CD8-positive, alpha-beta memory T cell (primary cell): ENCODE results near the gene AQP2. TPM values are rescaled to one million over a fixed set of nuclear protein-coding genes. Genes with fewer than 3 reads are reported as not detected.

Source experiments
- CTCF ChIA-PET: fragments of 350-600 bp; sonication (Branson Sonifier 250); formaldehyde crosslinking; loops from one replicate; lab custom pipeline; 2021; ENCODE audit warnings: antibody characterized with exemption; lab: Charles Lee
- POLR2A ChIA-PET: fragments of 350-600 bp; sonication (Branson Sonifier 250); formaldehyde crosslinking; loops from one replicate; lab custom pipeline; 2021; ENCODE audit warnings: antibody characterized with exemption; lab: Charles Lee
- DNase-seq, 5 donors: peaks; one replicate each; pipeline versions ENCODE4 v3.0.0 to v3.0.0-alpha.2; 2020 to 2022; ENCODE audit warnings: mixed read lengths in 1 of 5
- H3K27ac ChIP-seq: one replicate; pipeline ENCODE4 v1.7.0; 2013; ENCODE audit warnings: low read depth, mild to moderate bottlenecking, low read length, moderate library complexity
- H3K27me3 ChIP-seq: 2 replicates; pipeline ENCODE4 v1.7.0; 2013; ENCODE audit warnings: low read length, mild to moderate bottlenecking; ENCODE audit not compliant: insufficient read depth, poor library complexity, severe bottlenecking
- H3K36me3 ChIP-seq: 2 replicates; pipeline ENCODE4 v1.7.0; 2013; ENCODE audit warnings: mild to moderate bottlenecking, low read length, moderate library complexity; ENCODE audit not compliant: insufficient read depth
- H3K4me1 ChIP-seq: 2 replicates; pipeline ENCODE4 v1.7.0; 2013; ENCODE audit warnings: mild to moderate bottlenecking, low read length, moderate library complexity; ENCODE audit not compliant: insufficient read depth
- H3K4me3 ChIP-seq: 2 replicates; pipeline ENCODE4 v1.7.0; 2013; ENCODE audit warnings: mild to moderate bottlenecking, low read length
- H3K9me3 ChIP-seq: 2 replicates; pipeline ENCODE4 v1.7.0; 2013; ENCODE audit warnings: mild to moderate bottlenecking, low read length
- H3K27ac Mint-ChIP-seq, 8 donors: one replicate each; pipeline ENCODE4 v1.8.0; 2020 to 2021; ENCODE audit warnings: mixed read lengths in 8 of 8, mild to moderate bottlenecking in 6 of 8, inconsistent platforms in 3 of 8, moderate library complexity in 3 of 8
- H3K27me3 Mint-ChIP-seq, 2 donors: one replicate each; pipeline ENCODE4 v1.8.0; 2020 to 2021; ENCODE audit warnings: mixed read lengths in 2 of 2, mild to moderate bottlenecking in 1 of 2, moderate library complexity in 1 of 2
- H3K36me3 Mint-ChIP-seq, 3 donors: one replicate each; pipeline ENCODE4 v1.8.0; 2020 to 2021; ENCODE audit warnings: mixed read lengths in 3 of 3, inconsistent platforms in 1 of 3, mild to moderate bottlenecking in 1 of 3
- H3K4me1 Mint-ChIP-seq, 3 donors: one replicate each; pipeline ENCODE4 v1.8.0; 2020 to 2021; ENCODE audit warnings: mixed read lengths in 3 of 3, inconsistent platforms in 1 of 3, mild to moderate bottlenecking in 1 of 3
- H3K4me3 Mint-ChIP-seq, 7 donors: one replicate each; pipeline ENCODE4 v1.8.0; 2020 to 2021; ENCODE audit warnings: mixed read lengths in 7 of 7, mild to moderate bottlenecking in 6 of 7, moderate library complexity in 4 of 7, inconsistent platforms in 2 of 7
- H3K9me3 Mint-ChIP-seq, 5 donors: one replicate each; pipeline ENCODE4 v1.8.0; 2020 to 2022; ENCODE audit warnings: mixed read lengths in 5 of 5, mild to moderate bottlenecking in 3 of 5, moderate library complexity in 2 of 5, inconsistent platforms in 1 of 5
- polyA plus RNA-seq: library from polyadenylated mRNA; unstranded; fragments of 300-500 nt; fragmentation: Illumina TruSeq; gene quantifications from one replicate; pipeline ENCODE4 v1.2.3, GENCODE V29; 2021
- total RNA-seq, 2 experiments: library from RNA; stranded (reverse); gene quantifications; one replicate each; pipeline ENCODE4 v1.2.3, GENCODE V29; 2021

Gene AQP2
- total and polyA plus RNA-seq, 3 experiments from 2014 or later = not detected

DNA sequence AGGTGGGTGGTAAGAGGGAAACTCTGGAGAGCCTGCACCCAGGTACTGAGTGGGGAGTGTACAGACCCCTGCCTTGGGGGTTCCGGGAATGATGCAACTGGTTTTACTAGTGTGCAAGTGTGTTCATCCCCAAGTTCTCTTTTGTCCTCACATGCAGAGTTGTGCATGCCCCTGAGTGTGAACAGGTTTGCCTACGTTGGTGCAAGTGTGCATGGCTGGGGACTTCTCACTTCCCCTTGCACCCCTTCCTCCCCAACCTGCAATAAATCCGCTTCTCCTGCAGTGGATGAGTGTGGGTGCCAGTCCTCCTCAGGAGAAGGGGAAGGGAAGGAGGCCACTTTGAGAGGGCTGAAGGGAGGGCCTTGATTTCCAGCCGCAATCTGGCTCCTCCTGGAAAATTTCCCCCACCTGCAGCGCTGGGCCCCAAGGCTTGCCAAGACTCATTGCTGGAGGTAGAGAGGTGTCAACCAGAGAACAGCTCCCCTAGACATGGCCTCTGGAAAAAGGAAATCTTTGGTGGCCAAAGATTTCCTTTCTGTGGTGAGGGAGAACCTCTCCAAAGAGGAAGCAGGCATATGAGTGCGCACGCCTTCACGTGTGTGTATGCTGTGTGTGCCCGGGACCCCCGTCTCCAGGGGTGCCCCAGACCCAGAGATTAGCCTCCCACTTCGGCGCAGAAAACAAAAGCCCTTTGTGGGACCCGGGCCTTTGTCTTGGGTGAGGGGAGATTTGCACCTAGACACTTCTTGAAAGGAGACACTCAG lies 5.5 kb downstream of the AQP2 start:
- no peak for DNase-seq
- Histone ChIP-seq H3K27me3 (peaks cover 47% of the 10 kb centered on the region), H3K36me3 (no peaks in the 10 kb centered on the region), H3K4me3 (no peak overlapping the region), H3K9me3 (no peaks in the 10 kb centered on the region), H3K27ac (no peak overlapping the region), H3K4me1 (no peaks in the 10 kb centered on the region)
- Mint-ChIP-seq H3K4me3 (no peak overlapping the region), H3K4me1 (peaks cover 5 to 11% (median 8%) of the 10 kb centered on the region in 3 donors), H3K36me3 (no peaks in the 10 kb centered on the region), H3K9me3 (no peaks in the 10 kb centered on the region), H3K27ac (peak overlapping the region in 1 of 8 donors; percentile 8), H3K27me3 (peaks cover 46 to 68% of the 10 kb centered on the region in 2 donors)
- CTCF ChIA-PET = interaction anchor here (4.0 kb wide), 1 partner anchor 11 kb away, joined by 24 read pairs; no protein-coding TSS in a partner anchor
- POLR2A ChIA-PET = no interaction called here

DNA sequence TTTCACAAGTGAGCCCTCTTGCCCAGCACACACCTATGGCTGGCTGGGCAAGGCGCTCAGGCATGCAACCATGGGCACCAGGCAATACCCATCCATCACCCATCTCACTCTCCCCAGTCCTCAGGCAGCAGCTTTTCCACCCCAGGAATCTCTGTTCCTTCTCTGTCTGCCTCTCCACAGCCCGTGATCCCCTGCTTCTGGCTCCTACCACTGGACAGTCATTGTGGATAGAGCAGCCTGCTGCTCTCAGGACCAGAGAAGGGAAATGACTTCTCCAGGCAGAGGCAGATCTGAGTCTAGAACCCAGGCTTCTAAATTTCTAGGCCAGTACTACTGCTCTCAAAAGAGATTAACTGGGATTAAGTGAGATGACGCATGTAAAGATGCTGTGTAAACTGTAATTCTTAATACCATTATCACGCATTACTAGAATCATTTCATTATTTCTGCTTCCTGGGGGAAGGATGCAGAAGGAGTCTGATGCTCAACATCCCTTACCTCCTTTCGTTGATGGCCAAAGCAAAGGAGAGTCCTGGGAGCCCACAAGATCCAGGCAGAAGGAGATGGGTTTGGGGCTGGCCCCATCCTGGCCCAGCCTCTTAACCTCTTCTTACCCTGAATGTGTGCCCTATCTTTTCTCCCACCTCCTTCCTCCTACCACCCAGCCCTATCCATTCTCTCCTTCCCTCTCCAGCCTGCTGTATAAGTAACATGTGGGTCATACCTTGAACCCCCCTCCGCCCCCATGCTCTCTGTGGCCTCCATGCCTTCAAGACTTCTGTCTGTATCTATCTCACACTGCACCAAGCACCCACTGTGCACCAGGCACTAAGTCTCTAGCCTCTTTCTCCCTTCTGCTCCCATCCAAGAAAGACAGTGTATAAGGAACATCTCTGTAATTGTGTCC lies 6.4 kb downstream of the AQP2 start:
- H3K36me3 ChIP-seq = no peaks in the 10 kb centered on the region
- H3K27me3 Mint-ChIP-seq = peaks cover 43 to 68% of the 10 kb centered on the region in 2 donors
- no peaks in the 10 kb centered on the region for H3K36me3 Mint-ChIP-seq
- no peak overlapping the region for H3K4me3 ChIP-seq
- H3K27ac ChIP-seq = no peak overlapping the region
- H3K27me3 ChIP-seq = peaks cover 44% of the 10 kb centered on the region
- peaks cover 5 to 11% (median 8%) of the 10 kb centered on the region in 3 donors for H3K4me1 Mint-ChIP-seq
- H3K27ac Mint-ChIP-seq = peak overlapping the region in 1 of 8 donors; percentile 8
- no peaks in the 10 kb centered on the region for H3K9me3 Mint-ChIP-seq
- ChIA-PET CTCF (interaction anchor here (2.6 to 4.0 kb wide), 2 partner anchors 10 kb away, joined by 19 to 24 read pairs; no protein-coding TSS in a partner anchor), POLR2A (no interaction called here)
- no peak overlapping the region for H3K4me3 Mint-ChIP-seq
- DNase-seq = no peak
- no peaks in the 10 kb centered on the region for H3K4me1 ChIP-seq
- no peaks in the 10 kb centered on the region for H3K9me3 ChIP-seq

DNA sequence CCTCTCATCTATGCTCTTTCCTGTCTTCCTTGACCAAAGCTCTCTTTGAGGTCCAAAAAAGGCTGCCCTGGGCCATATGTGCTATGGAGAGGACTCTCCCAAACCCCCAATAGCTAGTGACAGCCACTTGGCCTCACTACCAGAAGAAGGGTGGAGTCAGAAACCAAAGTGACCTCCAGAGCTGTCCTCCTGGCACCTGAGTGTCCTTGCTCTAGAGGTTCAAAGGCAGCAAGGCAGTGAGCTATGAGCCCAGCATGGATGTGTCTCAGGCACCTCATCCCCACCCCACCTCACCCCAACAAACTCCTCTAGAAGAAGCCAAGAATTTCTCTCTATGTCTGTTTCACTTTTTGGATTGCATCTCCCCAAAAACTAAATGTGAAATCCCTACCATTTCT lies 7.0 kb downstream of the AQP2 start:
- H3K27ac Mint-ChIP-seq = no peak overlapping the region
- Histone ChIP-seq H3K9me3 (no peaks in the 10 kb centered on the region), H3K4me3 (no peak overlapping the region), H3K36me3 (no peaks in the 10 kb centered on the region), H3K27me3 (peaks cover 44% of the 10 kb centered on the region), H3K4me1 (no peaks in the 10 kb centered on the region), H3K27ac (no peak overlapping the region)
- no peaks in the 10 kb centered on the region for H3K36me3 Mint-ChIP-seq
- peaks cover 5 to 11% (median 8%) of the 10 kb centered on the region in 3 donors for H3K4me1 Mint-ChIP-seq
- H3K27me3 Mint-ChIP-seq = peaks cover 44 to 75% of the 10 kb centered on the region in 2 donors
- DNase-seq = no peak
- H3K4me3 Mint-ChIP-seq = no peak overlapping the region
- POLR2A ChIA-PET = no interaction called here
- H3K9me3 Mint-ChIP-seq = no peaks in the 10 kb centered on the region
- CTCF ChIA-PET = interaction anchor here (2.6 kb wide), 1 partner anchor 10 kb away, joined by 19 read pairs; no protein-coding TSS in a partner anchor

DNA sequence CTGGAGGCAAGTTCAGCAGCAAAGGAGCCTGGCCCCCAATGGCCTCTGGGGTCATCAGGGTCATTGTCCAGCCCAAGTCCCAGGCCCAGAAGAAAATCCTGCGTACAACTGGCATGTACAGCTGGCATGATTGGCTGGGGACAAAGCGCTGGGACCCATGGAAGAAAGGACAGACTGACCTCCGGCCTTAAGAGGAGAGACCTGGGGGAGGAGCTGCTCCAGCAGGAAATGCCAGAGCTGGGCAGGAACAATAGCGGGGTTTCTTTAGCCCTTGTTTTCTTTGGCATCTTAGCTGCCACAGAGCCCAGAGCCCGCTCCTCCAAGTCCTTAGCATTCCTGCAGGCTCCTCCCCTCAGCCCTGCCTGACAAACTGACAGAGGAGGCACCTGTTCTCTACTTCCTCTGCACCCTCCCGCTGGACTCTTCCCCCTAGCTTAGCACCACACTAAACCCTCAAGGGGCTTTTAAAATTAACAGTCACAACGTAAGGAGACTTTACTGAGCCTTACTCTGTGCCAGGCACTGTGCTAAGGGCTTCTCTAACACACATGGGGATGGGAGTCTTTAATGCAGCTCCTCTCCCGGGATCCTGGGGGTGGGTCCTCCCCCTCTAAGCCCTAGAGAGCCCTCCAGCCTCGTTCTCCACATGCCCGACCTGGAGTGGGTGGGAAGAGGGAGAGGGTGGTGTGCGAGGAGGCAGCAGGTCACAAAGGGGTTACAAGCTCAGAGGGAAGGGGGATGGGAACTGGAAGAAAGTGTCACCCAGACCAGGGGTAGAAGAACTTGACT lies 9.3 kb downstream of the AQP2 start:
- ChIA-PET POLR2A (no interaction called here), CTCF (interaction anchor here (1.3 to 3.7 kb wide), 3 partner anchors 7 to 111 kb away, joined by 3 to 22 read pairs (median 19); no protein-coding TSS in a partner anchor)
- Mint-ChIP-seq H3K4me1 (peaks cover 5 to 10% (median 8%) of the 10 kb centered on the region in 3 donors), H3K27me3 (peaks cover 43 to 79% of the 10 kb centered on the region in 2 donors), H3K9me3 (no peaks in the 10 kb centered on the region), H3K4me3 (peak overlapping the region; percentile 46 to 72 (median 58)), H3K27ac (peak overlapping the region in 1 of 8 donors; percentile 12), H3K36me3 (no peaks in the 10 kb centered on the region)
- no peaks in the 10 kb centered on the region for H3K9me3 ChIP-seq
- no peaks in the 10 kb centered on the region for H3K36me3 ChIP-seq
- no peak overlapping the region for H3K27ac ChIP-seq
- DNase-seq = no peak
- peaks cover 54% of the 10 kb centered on the region for H3K27me3 ChIP-seq
- no peaks in the 10 kb centered on the region for H3K4me1 ChIP-seq
- no peak overlapping the region for H3K4me3 ChIP-seq

DNA sequence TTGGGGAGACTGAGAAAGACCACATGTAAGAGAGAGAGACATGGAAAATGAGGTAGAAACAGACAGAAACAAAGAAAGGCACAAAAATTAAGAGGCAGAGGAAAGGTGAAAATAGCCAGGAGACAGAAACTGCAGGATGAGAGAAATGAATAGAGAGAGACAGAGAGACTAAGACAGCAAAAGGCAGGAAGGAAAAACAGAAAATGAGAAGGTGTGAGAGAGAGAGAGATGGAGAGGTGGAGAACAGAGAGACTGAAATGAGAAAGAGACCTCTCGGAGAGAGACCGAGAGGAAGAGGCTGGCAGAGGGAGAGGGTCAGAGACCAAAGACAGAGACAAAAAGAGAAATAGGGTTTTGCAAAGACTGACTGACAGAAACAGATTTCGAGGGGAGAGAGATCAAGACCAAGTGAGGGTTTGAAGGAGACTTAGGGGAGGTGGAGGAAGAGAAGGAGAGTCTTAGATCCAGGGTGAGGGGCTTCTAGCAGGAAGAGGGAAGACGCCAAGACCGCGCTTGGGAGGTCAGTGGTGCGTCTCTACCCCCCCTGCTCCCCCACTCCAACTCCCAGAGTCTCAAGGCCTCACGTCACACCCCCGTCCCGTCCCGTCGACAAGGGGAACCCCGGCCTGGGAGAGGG lies 10.1 kb downstream of the AQP2 start:
- peaks cover 53% of the 10 kb centered on the region for H3K27me3 ChIP-seq
- Mint-ChIP-seq H3K9me3 (no peaks in the 10 kb centered on the region), H3K4me1 (peaks cover 5 to 8% (median 8%) of the 10 kb centered on the region in 3 donors), H3K4me3 (peak overlapping the region; percentile 46 to 81 (median 58)), H3K27me3 (peaks cover 43 to 80% of the 10 kb centered on the region in 2 donors), H3K36me3 (no peaks in the 10 kb centered on the region), H3K27ac (peak overlapping the region in 1 of 8 donors; percentile 12)
- H3K4me3 ChIP-seq = no peak overlapping the region
- no peaks in the 10 kb centered on the region for H3K36me3 ChIP-seq
- ChIA-PET CTCF (interaction anchor here (3.7 kb wide), 1 partner anchor 15 kb away, joined by 22 read pairs; no protein-coding TSS in a partner anchor), POLR2A (no interaction called here)
- H3K27ac ChIP-seq = no peak overlapping the region
- no peaks in the 10 kb centered on the region for H3K9me3 ChIP-seq
- DNase-seq = no peak
- H3K4me1 ChIP-seq = no peaks in the 10 kb centered on the region

DNA sequence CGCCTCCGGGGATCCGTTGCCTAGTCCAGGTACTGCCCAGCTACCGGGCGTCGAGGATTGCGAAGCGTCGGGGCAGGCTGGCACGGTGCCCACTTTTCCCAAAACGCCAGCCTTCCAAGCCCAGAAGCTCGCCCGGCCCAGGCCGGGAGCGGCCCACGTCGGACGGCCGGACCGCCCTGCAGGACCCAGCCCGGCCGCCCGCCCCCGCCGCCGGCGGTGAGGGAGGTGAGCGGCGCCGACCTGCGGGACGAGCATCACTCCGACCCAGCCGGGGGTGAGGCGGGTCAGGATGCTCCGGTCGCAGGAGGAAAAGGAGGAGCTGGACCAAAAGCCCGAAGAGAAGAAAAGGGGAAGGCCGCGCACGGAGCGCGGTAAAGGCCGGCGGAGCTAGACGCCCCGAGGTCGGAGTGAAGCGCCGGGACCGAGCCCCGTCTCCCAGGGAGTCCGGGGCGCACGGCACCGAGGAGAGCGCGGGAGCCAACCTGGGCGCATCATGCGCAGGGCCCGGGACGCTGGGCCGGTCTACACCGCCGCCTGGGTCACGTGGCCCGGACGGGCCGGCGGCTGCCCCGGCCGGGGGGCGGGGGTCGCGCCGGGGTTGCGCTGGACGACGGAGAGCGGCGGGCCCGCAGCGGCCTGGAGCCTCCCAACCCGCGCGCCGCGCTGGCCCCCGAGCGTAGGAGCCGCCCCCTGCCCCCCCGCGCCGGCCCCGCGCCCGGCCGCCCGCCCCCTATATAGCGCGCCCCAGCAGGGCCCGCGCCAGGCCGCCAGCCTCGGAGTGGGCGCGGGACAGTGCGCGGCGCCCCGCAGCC lies 10.8 kb downstream of the AQP2 start, which contains the start of gene AQP5:
Gene AQP5, plus strand, starts transcription at position 762 of the 812 bp plus-strand sequence. CDS start 146 bp downstream, outside the sequence.
- no peaks in the 10 kb centered on the region for H3K36me3 ChIP-seq
- H3K4me1 ChIP-seq = no peaks in the 10 kb centered on the region
- Mint-ChIP-seq H3K4me3 (peak within 1 kb of the TSS; percentile 54 to 81 (median 61)), H3K4me1 (peaks cover 5 to 8% (median 8%) of the 10 kb centered on the region in 3 donors), H3K36me3 (no peaks in the 10 kb centered on the region), H3K9me3 (no peaks in the 10 kb centered on the region), H3K27me3 (peaks cover 45 to 84% of the 10 kb centered on the region in 2 donors), H3K27ac (peak within 1 kb of the TSS in 1 of 8 donors; percentile 12)
- peak in 1 of 5 donors; percentile 42 for DNase-seq
- no peak within 1 kb of the TSS for H3K4me3 ChIP-seq
- ChIA-PET POLR2A (no interaction called here), CTCF (interaction anchor here (3.7 kb wide), 1 partner anchor 16 kb away, joined by 22 read pairs; no protein-coding TSS in a partner anchor)
- H3K9me3 ChIP-seq = no peaks in the 10 kb centered on the region
- peaks cover 47% of the 10 kb centered on the region for H3K27me3 ChIP-seq
- H3K27ac ChIP-seq = no peak within 1 kb of the TSS
